OCI-LY3 (cell line): Measurements from ENCODE around the gene MSS51.

Source experiments
- CTCF ChIP-seq: fragments of 200-600, 300-600 bp; sonication (generic); IDR thresholded peaks from 2 replicates; pipeline ENCODE4 v1.5.1; 2014; ENCODE audit warnings: antibody characterized with exemption, low read length, low read depth
- EZH2phosphoT487 ChIP-seq: fragments of 200-600 bp; shearing (Covaris generic); IDR thresholded peaks from 2 replicates; pipeline ENCODE4 v1.6.1; 2018; ENCODE audit warnings: antibody characterized with exemption, mixed run types, low read depth

GRCh38 chr10:73465978-73466726 lies 32.8 kb upstream of the MSS51 start:
- TF ChIP-seq EZH2phosphoT487 (no peak), CTCF (no peak)
